H1 (cell line): ENCODE results near the gene ADCY5. TPM values are rescaled to one million over a fixed set of nuclear protein-coding genes. Genes with fewer than 3 reads are reported as not detected.
A peak's percentile ranks its signal among the peaks of the same experiment; 100 is the strongest.

Source experiments
- CTCF ChIA-PET: fragments of 300-600 bp; sonication (Branson Sonifier 250); formaldehyde crosslinking; loops from one replicate; lab custom pipeline; 2021; ENCODE audit not compliant: partially characterized antibody; lab: Charles Lee
- POLR2A ChIA-PET: fragments of 300-600 bp; sonication (Branson Sonifier 250); formaldehyde crosslinking; loops from one replicate; lab custom pipeline; 2021; ENCODE audit warnings: inconsistent platforms; ENCODE audit not compliant: partially characterized antibody; lab: Charles Lee
- DNase-seq, 2 experiments: peaks; one replicate each; pipeline versions ENCODE4 v3.0.0 to v3.0.0-alpha.2; 2010 to 2022; ENCODE audit warnings: low spot score in 2 of 2, low read depth in 1 of 2, mixed read lengths in 1 of 2
- FAIRE-seq: peaks from 2 replicates; lab custom pipeline; 2011; peaks lifted over from hg19 to GRCh38; lab: Jason Lieb, UNC
- H2AFZ ChIP-seq: 2 replicates; pipeline ENCODE4 v1.8.1; 2012; ENCODE audit warnings: low read length, inconsistent platforms
- H2AK5ac ChIP-seq: 2 replicates; pipeline ENCODE4 v1.6.1; 2013; ENCODE audit warnings: low read depth, low read length
- H2BK120ac ChIP-seq: replicated peaks from 2 replicates; pipeline ENCODE3; 2013; ENCODE audit warnings: low read depth, low read length, inconsistent platforms
- H2BK12ac ChIP-seq: 2 replicates; pipeline ENCODE4 v1.6.1; 2013; ENCODE audit warnings: low read depth, low read length
- H2BK15ac ChIP-seq: 2 replicates; pipeline ENCODE4 v1.6.1; 2013; ENCODE audit warnings: low read length
- H2BK20ac ChIP-seq: 2 replicates; pipeline ENCODE4 v1.6.1; 2013; ENCODE audit warnings: low read length
- H2BK5ac ChIP-seq: 2 replicates; pipeline ENCODE4 v1.6.1; 2013; ENCODE audit warnings: low read depth, low read length
- H3K14ac ChIP-seq: 2 replicates; pipeline ENCODE4 v1.6.1; 2013; ENCODE audit warnings: inconsistent platforms; ENCODE audit not compliant: insufficient read length
- H3K18ac ChIP-seq: 2 replicates; pipeline ENCODE4 v1.6.1; 2013; ENCODE audit warnings: low read length; ENCODE audit errors: extremely low read depth
- H3K23ac ChIP-seq: 2 replicates; pipeline ENCODE4 v1.6.1; 2013; ENCODE audit warnings: inconsistent platforms; ENCODE audit not compliant: insufficient read length
- H3K23me2 ChIP-seq: 2 replicates; pipeline ENCODE4 v1.6.1; 2013; ENCODE audit warnings: low read depth, low read length
- H3K27ac ChIP-seq: 2 replicates; pipeline ENCODE4 v1.6.1; 2011; ENCODE audit warnings: low read depth, low read length, inconsistent platforms
- H3K27me3 ChIP-seq, 4 experiments: replicated peaks in 1 of 4; 1 replicate in 1 of 4; 2 replicates in 3 of 4; pipeline versions ENCODE4 v1.6.1 to v1.8.1; 2011 to 2013; ENCODE audit warnings: low read length in 3 of 4, mild to moderate bottlenecking in 3 of 4, inconsistent platforms in 2 of 4, mixed read lengths in 2 of 4, moderate library complexity in 1 of 4; ENCODE audit not compliant: control insufficient read depth in 3 of 4, insufficient read depth in 3 of 4; ENCODE audit errors: extremely low read depth in 1 of 4
- H3K36me3 ChIP-seq, 4 experiments: 2 replicates each; pipeline versions ENCODE4 v1.6.1 to v1.8.1; 2011 to 2013; ENCODE audit warnings: mild to moderate bottlenecking in 4 of 4, low read length in 3 of 4, moderate library complexity in 2 of 4, control low read depth in 1 of 4, inconsistent platforms in 1 of 4; ENCODE audit not compliant: insufficient read depth in 4 of 4, control insufficient read depth in 2 of 4
- H3K4ac ChIP-seq: replicated peaks from 2 replicates; pipeline ENCODE3; 2013; ENCODE audit warnings: low read length, low read depth, mixed read lengths, inconsistent platforms; ENCODE audit not compliant: insufficient read length
- H3K4me1 ChIP-seq, 4 experiments: replicated peaks in 1 of 4; 1 replicate in 1 of 4; 2 replicates in 3 of 4; pipeline versions ENCODE4 v1.6.1 to v1.8.1; 2011 to 2013; ENCODE audit warnings: low read length in 3 of 4, inconsistent platforms in 2 of 4, mixed read lengths in 1 of 4; ENCODE audit not compliant: insufficient read depth in 4 of 4, control insufficient read depth in 3 of 4
- H3K4me2 ChIP-seq, 2 experiments: 2 replicates each; pipeline versions ENCODE4 v1.6.1 to v1.8.1; 2011 to 2013; ENCODE audit warnings: low read depth in 2 of 2, low read length in 2 of 2, control low read depth in 1 of 2, inconsistent platforms in 1 of 2, mild to moderate bottlenecking in 1 of 2; ENCODE audit not compliant: insufficient read depth in 1 of 2
- H3K4me3 ChIP-seq, 4 experiments: fragments of 200-600, 300-600 bp in 1 of 4; sonication (generic), shearing (Covaris generic), sonication (Bioruptor Twin) in 1 of 4; 2 replicates each; pipeline versions ENCODE4 v1.5.1 to v1.8.1; 2011 to 2016; ENCODE audit warnings: low read length in 4 of 4, low read depth in 3 of 4, control low read depth in 2 of 4, inconsistent platforms in 2 of 4, mild to moderate bottlenecking in 2 of 4, mixed read lengths in 1 of 4, moderate library complexity in 1 of 4; ENCODE audit not compliant: insufficient read depth in 2 of 4; ENCODE audit errors: extremely low read depth in 1 of 4
- H3K56ac ChIP-seq: replicated peaks from 2 replicates; pipeline ENCODE3; 2013; ENCODE audit warnings: low read depth, mild to moderate bottlenecking, mixed read lengths, low read length, inconsistent platforms; ENCODE audit not compliant: insufficient read length
- H3K79me1 ChIP-seq: 2 replicates; pipeline ENCODE4 v1.6.1; 2013; ENCODE audit warnings: low read depth, low read length, control low read depth
- H3K79me2 ChIP-seq, 2 experiments: 2 replicates each; pipeline versions ENCODE4 v1.6.1 to v1.8.1; 2012 to 2013; ENCODE audit warnings: low read length in 2 of 2, mild to moderate bottlenecking in 2 of 2, inconsistent platforms in 1 of 2; ENCODE audit not compliant: insufficient read depth in 2 of 2, control insufficient read depth in 1 of 2
- H3K9ac ChIP-seq, 4 experiments: replicated peaks in 1 of 4; 1 replicate in 1 of 4; 2 replicates in 3 of 4; pipeline versions ENCODE4 v1.6.1 to v1.8.1; 2011 to 2013; ENCODE audit warnings: low read depth in 3 of 4, low read length in 3 of 4, control low read depth in 2 of 4, mild to moderate bottlenecking in 2 of 4, moderate library complexity in 2 of 4, inconsistent platforms in 1 of 4; ENCODE audit errors: extremely low read depth in 1 of 4
- H3K9me3 ChIP-seq, 2 experiments: 2 replicates each; pipeline versions ENCODE4 v1.6.1 to v1.8.1; 2012 to 2013; ENCODE audit warnings: mild to moderate bottlenecking in 2 of 2, moderate library complexity in 2 of 2, control low read depth in 1 of 2, inconsistent platforms in 1 of 2, low read depth in 1 of 2, low read length in 1 of 2, mixed read lengths in 1 of 2; ENCODE audit not compliant: insufficient read depth in 2 of 2
- H4K20me1 ChIP-seq, 2 experiments: replicated peaks in 1 of 2; 2 replicates each; pipeline versions ENCODE3 to v1.8.1; 2011 to 2013; ENCODE audit warnings: inconsistent platforms in 2 of 2, low read length in 2 of 2, mild to moderate bottlenecking in 1 of 2; ENCODE audit not compliant: insufficient read depth in 2 of 2, control insufficient read depth in 1 of 2
- H4K5ac ChIP-seq: 2 replicates; pipeline ENCODE4 v1.6.1; 2013; ENCODE audit warnings: low read length, low read depth, mixed read lengths, inconsistent platforms; ENCODE audit not compliant: insufficient read length
- H4K8ac ChIP-seq: 2 replicates; pipeline ENCODE4 v1.8.0; 2013; ENCODE audit warnings: mild to moderate bottlenecking, moderate library complexity, low read length, inconsistent platforms; ENCODE audit not compliant: insufficient read depth; ENCODE audit errors: extremely low read depth
- H4K91ac ChIP-seq: replicated peaks from 2 replicates; pipeline ENCODE3; 2013; ENCODE audit warnings: low read length, mixed read lengths, inconsistent platforms; ENCODE audit not compliant: insufficient read length
- BACH1 ChIP-seq: IDR thresholded peaks from 2 replicates; pipeline ENCODE4 v1.6.1; 2012; ENCODE audit warnings: low read length, improper control_type of control experiment
- CREB1 ChIP-seq: IDR thresholded peaks from 2 replicates; pipeline ENCODE4 v1.6.1; 2012; ENCODE audit warnings: inconsistent platforms
- HDAC2 ChIP-seq, 2 experiments: fragments of 300-600 bp in 1 of 2; sonication (generic) in 1 of 2; IDR thresholded peaks; 2 replicates each; pipeline ENCODE4 v1.6.1; 2011 to 2012; ENCODE audit warnings: low read depth in 2 of 2, low read length in 2 of 2, mild to moderate bottlenecking in 2 of 2, moderate library complexity in 2 of 2, borderline replicate concordance in 1 of 2, inconsistent platforms in 1 of 2
- RAD21 ChIP-seq, 2 experiments: IDR thresholded peaks in 1 of 2; conservative IDR thresholded peaks in 1 of 2; 2 replicates each; pipeline ENCODE4 v1.6.1; 2011; ENCODE audit warnings: low read depth in 2 of 2, low read length in 2 of 2, improper control_type of control experiment in 1 of 2, inconsistent platforms in 1 of 2, mild to moderate bottlenecking in 1 of 2, moderate library complexity in 1 of 2
- WGBS, 2 experiments: shearing (Covaris generic) in 1 of 2; methylation state at CpG; one replicate each; pipeline versions ENCODE4 v1.1.6 to v1.1.7; 2013 to 2015; ENCODE audit warnings: low lambda C conversion rate in 2 of 2, mixed read lengths in 2 of 2, inconsistent platforms in 1 of 2, low coverage in 1 of 2, missing lambda C conversion rate in 1 of 2; ENCODE audit not compliant: insufficient replicate concordance in 2 of 2, insufficient coverage in 1 of 2, insufficient read length in 1 of 2; ENCODE audit errors: extremely low coverage in 1 of 2, missing lambda C conversion rate in 1 of 2; 5-methylcytosine and 5-hydroxymethylcytosine counted together
- polyA plus RNA-seq, 7 experiments: library from polyadenylated mRNA; depleted of rRNA in 3 of 7; stranded (reverse) in 5 of 7; unstranded in 2 of 7; fragments of >200 nt in 5 of 7; fragments of 200-250 nt in 2 of 7; gene quantifications; 1 replicate in 5 of 7; 2 replicates in 1 of 7; 4 replicates in 1 of 7; pipeline versions ENCODE4 v1.2.1 to v1.2.3, GENCODE V29; 2011 to 2013; ENCODE audit warnings: missing spikeins in 2 of 7, mixed read lengths in 2 of 7
- total RNA-seq: library from RNA; stranded (reverse); fragmentation: NEBNext Ultra II Directional; extraction: Animal tissue kit (Norgen Biotek cat#: 25700); gene quantifications from 2 replicates; pipeline ENCODE4 v1.2.1, GENCODE V29; 2021
- TF ChIP-seq, protein P1 (sequence below), 3 experiments: IDR thresholded peaks; 1 replicate in 2 of 3; 2 replicates in 1 of 3; pipeline versions ENCODE4 v1.5.1 to v1.6.1; 2011; ENCODE audit warnings: low read length in 3 of 3, mild to moderate bottlenecking in 3 of 3, inconsistent platforms in 2 of 3, low read depth in 1 of 3, moderate library complexity in 1 of 3; ENCODE audit not compliant: insufficient read depth in 1 of 3; ENCODE audit errors: control extremely low read depth in 1 of 3

ADCY5 gene
- total and polyA plus RNA-seq, 2 of the 8 experiments (the other 6 are each of a cell fraction or from before 2014, with no cell fraction given) = 18.9 to 40.8 TPM

DNA sequence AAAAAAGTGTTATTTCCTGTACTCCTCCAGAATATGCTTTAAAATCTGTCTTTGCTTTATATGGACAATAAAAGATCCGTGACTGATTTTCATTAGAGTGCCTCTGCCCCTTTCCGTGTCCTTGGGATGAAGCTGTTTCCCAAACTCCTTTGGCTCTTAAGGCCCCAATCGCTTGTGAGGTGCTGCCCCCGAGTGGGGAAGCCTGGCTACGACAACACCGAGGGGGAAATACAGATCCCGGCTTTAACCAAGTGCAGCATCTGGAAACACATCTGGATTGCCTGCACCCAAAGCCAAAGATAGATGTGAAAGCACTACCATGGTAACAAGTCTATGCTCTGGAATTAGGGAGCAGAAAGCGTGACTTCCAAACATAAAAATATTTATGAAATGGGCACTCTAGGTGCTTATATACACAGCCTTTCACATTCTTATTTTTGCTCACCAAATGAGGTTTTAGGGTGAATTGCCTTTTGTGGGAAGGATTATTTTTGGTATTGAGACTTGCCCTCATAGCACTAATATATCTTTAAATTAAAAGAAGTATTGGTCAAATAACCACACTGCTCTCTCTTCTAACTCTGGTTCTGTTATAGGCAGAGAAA lies 40.6 kb upstream of the ADCY5 start:
- H3K4me3 ChIP-seq = no peak overlapping the region
- no peak overlapping the region for H2BK5ac ChIP-seq
- no peak overlapping the region for H3K27ac ChIP-seq
- H2BK15ac ChIP-seq = no peak overlapping the region
- no peak overlapping the region for H4K91ac ChIP-seq
- no peak overlapping the region for H2BK20ac ChIP-seq
- H4K8ac ChIP-seq = no peak overlapping the region
- H3K4me1 ChIP-seq = no peaks in the 10 kb centered on the region
- H3K23me2 ChIP-seq = no peaks in the 10 kb centered on the region
- H3K4ac ChIP-seq = no peak overlapping the region
- WGBS, 2 experiments = 16% methylated on average over 8 of the region's 8 CpGs; no CpG with 5 or more reads in 1 of the 2 experiments
- no peak overlapping the region for H2BK120ac ChIP-seq
- no peak overlapping the region for H3K18ac ChIP-seq
- H3K14ac ChIP-seq = no peak overlapping the region
- TF ChIP-seq HDAC2 (IDR thresholded peaks at IDR 0.05; ENCODE audit: borderline replicate concordance in 1 of 2, low read depth in 2 of 2, low read length in 2 of 2) (no peak), RAD21 (IDR thresholded peaks at IDR 0.05 in 1 of 2, conservative IDR thresholded peaks at IDR 0.05 in 1 of 2; ENCODE audit: low read depth in 2 of 2, low read length in 2 of 2) (peak; percentile 99), BACH1 (no peak), CREB1 (peak; percentile 17; the same call in 1 of the 2 replicates)
- TF ChIP-seq, protein P1, sequence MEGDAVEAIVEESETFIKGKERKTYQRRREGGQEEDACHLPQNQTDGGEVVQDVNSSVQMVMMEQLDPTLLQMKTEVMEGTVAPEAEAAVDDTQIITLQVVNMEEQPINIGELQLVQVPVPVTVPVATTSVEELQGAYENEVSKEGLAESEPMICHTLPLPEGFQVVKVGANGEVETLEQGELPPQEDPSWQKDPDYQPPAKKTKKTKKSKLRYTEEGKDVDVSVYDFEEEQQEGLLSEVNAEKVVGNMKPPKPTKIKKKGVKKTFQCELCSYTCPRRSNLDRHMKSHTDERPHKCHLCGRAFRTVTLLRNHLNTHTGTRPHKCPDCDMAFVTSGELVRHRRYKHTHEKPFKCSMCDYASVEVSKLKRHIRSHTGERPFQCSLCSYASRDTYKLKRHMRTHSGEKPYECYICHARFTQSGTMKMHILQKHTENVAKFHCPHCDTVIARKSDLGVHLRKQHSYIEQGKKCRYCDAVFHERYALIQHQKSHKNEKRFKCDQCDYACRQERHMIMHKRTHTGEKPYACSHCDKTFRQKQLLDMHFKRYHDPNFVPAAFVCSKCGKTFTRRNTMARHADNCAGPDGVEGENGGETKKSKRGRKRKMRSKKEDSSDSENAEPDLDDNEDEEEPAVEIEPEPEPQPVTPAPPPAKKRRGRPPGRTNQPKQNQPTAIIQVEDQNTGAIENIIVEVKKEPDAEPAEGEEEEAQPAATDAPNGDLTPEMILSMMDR (IDR thresholded peaks at IDR 0.05; ENCODE audit: control extremely low read depth in 1 of 3, insufficient read depth in 1 of 3, low read depth in 1 of 3, low read length in 3 of 3) = peak; percentile 85 to 95 (median 93)
- no peaks in the 10 kb centered on the region for H3K79me1 ChIP-seq
- no peak overlapping the region for H3K56ac ChIP-seq
- no peak overlapping the region for H4K5ac ChIP-seq
- H3K27me3 ChIP-seq = no peaks in the 10 kb centered on the region
- no peak overlapping the region for H3K9ac ChIP-seq
- CTCF ChIA-PET = interaction anchor here (0.5 to 4.7 kb wide), 57 partner anchors 9 to 205 kb away, joined by 3 to 48 read pairs (median 4); partner anchors contain the start of gene ADCY5
- no peak overlapping the region for H2AK5ac ChIP-seq
- POLR2A ChIA-PET = interaction anchor here (1.0 to 1.4 kb wide), 3 partner anchors 31 to 175 kb away, joined by 3 read pairs; no protein-coding TSS in a partner anchor
- no peak overlapping the region for H2BK12ac ChIP-seq
- H3K79me2 ChIP-seq = no peaks in the 10 kb centered on the region
- peak; percentile 96 for FAIRE-seq
- peaks cover 0 to 2% (median 0%) of the 10 kb centered on the region in 4 experiments; a peak in 1 of 8 replicates for H3K36me3 ChIP-seq
- H3K9me3 ChIP-seq = no peaks in the 10 kb centered on the region
- no peak overlapping the region for H2AFZ ChIP-seq
- no peak overlapping the region for H3K23ac ChIP-seq
- peak; percentile 62 to 96 for DNase-seq
- H3K4me2 ChIP-seq = no peak overlapping the region
- H4K20me1 ChIP-seq = no peaks in the 10 kb centered on the region
